Endodermal cell (in vitro differentiated cells): ENCODE measurements around the gene SERPINB3. TPM values are rescaled to one million over a fixed set of nuclear protein-coding genes. Genes with fewer than 3 reads are reported as not detected.

Experiments used
- DNase-seq: peaks from one replicate; pipeline ENCODE4 v3.0.0-alpha.2; 2017
- H3K27ac ChIP-seq: 2 replicates; pipeline ENCODE4 v1.5.1; 2013; ENCODE audit warnings: mild to moderate bottlenecking, low read depth, low read length, moderate library complexity
- H3K27me3 ChIP-seq: 2 replicates; pipeline ENCODE4 v1.6.1; 2013; ENCODE audit warnings: mild to moderate bottlenecking, low read length, moderate library complexity; ENCODE audit not compliant: insufficient read depth, control insufficient read depth, poor library complexity, severe bottlenecking
- H3K36me3 ChIP-seq: 2 replicates; pipeline ENCODE4 v1.7.0; 2013; ENCODE audit warnings: mild to moderate bottlenecking, low read length, moderate library complexity; ENCODE audit not compliant: control insufficient read depth, insufficient read depth
- H3K4me1 ChIP-seq: one replicate; pipeline ENCODE4 v1.7.0; 2013; ENCODE audit warnings: low read length; ENCODE audit not compliant: control insufficient read depth, insufficient read depth
- H3K4me3 ChIP-seq: 2 replicates; pipeline ENCODE4 v1.5.1; 2013; ENCODE audit warnings: mild to moderate bottlenecking, low read length, moderate library complexity
- H3K9ac ChIP-seq: 2 replicates; pipeline ENCODE4 v1.6.1; 2013; ENCODE audit warnings: mild to moderate bottlenecking, low read length, moderate library complexity; ENCODE audit not compliant: poor library complexity, severe bottlenecking; ENCODE audit errors: extremely low read depth
- H3K9me3 ChIP-seq: 2 replicates; pipeline ENCODE4 v1.6.1; 2013; ENCODE audit warnings: mild to moderate bottlenecking, low read length, moderate library complexity; ENCODE audit not compliant: control insufficient read depth
- H3K27ac Mint-ChIP-seq: 2 replicates; pipeline ENCODE4 v1.8.0; 2020; ENCODE audit warnings: mixed read lengths
- H3K27me3 Mint-ChIP-seq: 2 replicates; pipeline ENCODE4 v1.8.0; 2021; ENCODE audit warnings: mild to moderate bottlenecking, mixed read lengths; ENCODE audit not compliant: insufficient read depth
- H3K36me3 Mint-ChIP-seq: 2 replicates; pipeline ENCODE4 v1.8.0; 2020; ENCODE audit warnings: low read depth, mixed read lengths
- H3K4me1 Mint-ChIP-seq: 2 replicates; pipeline ENCODE4 v1.8.0; 2020; ENCODE audit warnings: mixed read lengths
- H3K4me3 Mint-ChIP-seq: 2 replicates; pipeline ENCODE4 v1.8.0; 2020; ENCODE audit warnings: mild to moderate bottlenecking, moderate library complexity, mixed read lengths
- H3K9me3 Mint-ChIP-seq: 2 replicates; pipeline ENCODE4 v1.8.0; 2020; ENCODE audit warnings: mild to moderate bottlenecking, mixed read lengths
- WGBS, 2 experiments: methylation state at CpG; one replicate each; pipeline versions ENCODE4 v1.1.5 to v1.1.7; 2013; ENCODE audit warnings: missing lambda C conversion rate in 2 of 2, mixed read lengths in 1 of 2; ENCODE audit not compliant: insufficient coverage in 1 of 2, insufficient read length in 1 of 2; 5-methylcytosine and 5-hydroxymethylcytosine counted together
- total RNA-seq, 2 donors: library from RNA; stranded (reverse); fragmentation: NEBNext Ultra II Directional in 1 of 2; extraction: Animal tissue kit (Norgen Biotek cat#: 25700) in 1 of 2; gene quantifications; 2 replicates in 1 of 2; 3 replicates in 1 of 2; pipeline ENCODE4 v1.2.1, GENCODE V29; 2021
- TF ChIP-seq, protein P1 (sequence below): fragments of 200-600 bp; sonication (generic); conservative IDR thresholded peaks from 2 replicates; pipeline ENCODE4 v1.5.0; 2021; ENCODE audit warnings: antibody characterized with exemption, mild to moderate bottlenecking

SERPINB3 gene
- total RNA-seq, 2 donors from 2014 or later, result not detected

DNA sequence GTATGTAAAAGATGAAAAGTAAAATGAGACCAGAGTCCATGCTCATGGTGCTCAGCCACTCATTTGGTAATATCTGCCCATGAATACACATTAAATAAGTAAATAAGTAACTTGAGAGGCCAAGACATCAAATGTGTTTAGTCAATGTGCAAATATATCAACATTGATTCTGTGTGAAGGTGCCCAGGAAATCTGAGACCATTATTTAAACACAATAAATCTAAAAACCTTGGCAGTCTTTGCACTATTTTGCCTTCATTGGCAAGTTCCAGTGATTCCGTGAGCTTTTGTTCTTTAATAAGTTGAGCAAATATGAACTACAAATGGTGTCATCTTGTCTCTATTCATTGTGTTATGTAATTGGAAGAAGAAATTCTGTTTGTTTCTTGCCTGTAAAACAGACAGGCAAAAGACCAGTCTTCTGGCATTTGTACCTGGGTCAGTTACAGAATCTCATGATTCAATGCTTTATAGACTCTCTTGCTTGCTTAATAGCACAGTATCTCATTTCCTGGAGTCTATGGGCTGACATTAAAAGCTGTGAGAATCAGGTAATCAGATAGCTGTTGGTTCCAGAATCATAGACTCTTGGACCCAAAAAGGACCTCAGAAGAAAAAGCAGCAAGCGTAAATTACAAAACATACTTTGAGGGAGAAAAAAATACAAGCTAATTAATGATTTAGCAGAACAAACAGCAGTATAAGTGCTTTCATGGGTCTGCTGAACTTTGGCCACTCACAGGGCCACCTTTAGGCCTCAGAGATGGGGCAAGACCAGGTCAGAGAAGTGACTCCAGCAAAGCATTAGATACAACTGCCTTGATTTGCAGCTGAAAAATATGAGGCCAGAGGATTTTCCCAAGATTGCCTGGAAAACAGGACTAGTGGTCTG, 20.0 kb upstream of the SERPINB3 start:
- peak overlapping the region; percentile 47 for H3K4me3 ChIP-seq
- no peaks in the 10 kb centered on the region for H3K27me3 ChIP-seq
- H3K4me1 ChIP-seq, result peaks cover 20% of the 10 kb centered on the region
- 94 to 100% methylated on average over 1 to 2 of the region's 2 CpGs for WGBS, 2 experiments
- H3K27ac ChIP-seq, result no peak overlapping the region
- DNase-seq, result no peak
- Mint-ChIP-seq H3K36me3 (no peaks in the 10 kb centered on the region), H3K4me3 (no peak overlapping the region), H3K4me1 (peaks cover 34% of the 10 kb centered on the region), H3K9me3 (peaks cover 5% of the 10 kb centered on the region), H3K27me3 (no peaks in the 10 kb centered on the region), H3K27ac (no peak overlapping the region)
- H3K9me3 ChIP-seq, result peaks cover 4% of the 10 kb centered on the region
- no peaks in the 10 kb centered on the region for H3K36me3 ChIP-seq
- H3K9ac ChIP-seq, result no peak overlapping the region
- TF ChIP-seq, protein P1, sequence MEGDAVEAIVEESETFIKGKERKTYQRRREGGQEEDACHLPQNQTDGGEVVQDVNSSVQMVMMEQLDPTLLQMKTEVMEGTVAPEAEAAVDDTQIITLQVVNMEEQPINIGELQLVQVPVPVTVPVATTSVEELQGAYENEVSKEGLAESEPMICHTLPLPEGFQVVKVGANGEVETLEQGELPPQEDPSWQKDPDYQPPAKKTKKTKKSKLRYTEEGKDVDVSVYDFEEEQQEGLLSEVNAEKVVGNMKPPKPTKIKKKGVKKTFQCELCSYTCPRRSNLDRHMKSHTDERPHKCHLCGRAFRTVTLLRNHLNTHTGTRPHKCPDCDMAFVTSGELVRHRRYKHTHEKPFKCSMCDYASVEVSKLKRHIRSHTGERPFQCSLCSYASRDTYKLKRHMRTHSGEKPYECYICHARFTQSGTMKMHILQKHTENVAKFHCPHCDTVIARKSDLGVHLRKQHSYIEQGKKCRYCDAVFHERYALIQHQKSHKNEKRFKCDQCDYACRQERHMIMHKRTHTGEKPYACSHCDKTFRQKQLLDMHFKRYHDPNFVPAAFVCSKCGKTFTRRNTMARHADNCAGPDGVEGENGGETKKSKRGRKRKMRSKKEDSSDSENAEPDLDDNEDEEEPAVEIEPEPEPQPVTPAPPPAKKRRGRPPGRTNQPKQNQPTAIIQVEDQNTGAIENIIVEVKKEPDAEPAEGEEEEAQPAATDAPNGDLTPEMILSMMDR, result no peak

- no peaks in the 10 kb centered on the region for H3K9me3 Mint-ChIP-seq
- no peak overlapping the region for H3K27ac ChIP-seq
- H3K9ac ChIP-seq, result no peak overlapping the region
- H3K27ac Mint-ChIP-seq, result no peak overlapping the region
- H3K36me3 ChIP-seq, result no peaks in the 10 kb centered on the region
- H3K9me3 ChIP-seq, result no peaks in the 10 kb centered on the region
- no peaks in the 10 kb centered on the region for H3K36me3 Mint-ChIP-seq
- no peak overlapping the region for H3K4me3 ChIP-seq
- TF ChIP-seq, protein P1, result peak; percentile 12
- DNase-seq, result no peak
- H3K4me1 ChIP-seq, result peaks cover 20% of the 10 kb centered on the region
- 93 to 96% methylated on average over 3 to 5 of the region's 5 CpGs for WGBS, 2 experiments
- no peaks in the 10 kb centered on the region for H3K27me3 ChIP-seq
- H3K4me3 Mint-ChIP-seq, result no peak overlapping the region
- peaks cover 33% of the 10 kb centered on the region for H3K4me1 Mint-ChIP-seq
- H3K27me3 Mint-ChIP-seq, result no peaks in the 10 kb centered on the region
Observed at GRCh38 chr18:63679820-63680606, 18.3 kb upstream of the SERPINB3 start.

GRCh38 chr18:63677500-63678225, 16.0 kb upstream of the SERPINB3 start:
- H3K9ac ChIP-seq, result no peak overlapping the region
- no peak overlapping the region for H3K27ac Mint-ChIP-seq
- 83 to 87% methylated on average over 4 to 5 of the region's 5 CpGs for WGBS, 2 experiments

More at GRCh38 chr18:63677500-63678225, 16.0 kb upstream of the SERPINB3 start:
- no peak overlapping the region for H3K4me3 ChIP-seq
- H3K27me3 ChIP-seq, result no peaks in the 10 kb centered on the region
- no peak overlapping the region for H3K27ac ChIP-seq
- DNase-seq, result no peak
- no peaks in the 10 kb centered on the region for H3K27me3 Mint-ChIP-seq
- peaks cover 8% of the 10 kb centered on the region for H3K4me1 ChIP-seq
- H3K9me3 Mint-ChIP-seq, result no peaks in the 10 kb centered on the region
- H3K36me3 ChIP-seq, result no peaks in the 10 kb centered on the region
- no peak overlapping the region for H3K4me3 Mint-ChIP-seq
- peaks cover 13% of the 10 kb centered on the region for H3K4me1 Mint-ChIP-seq
- TF ChIP-seq, protein P1, result no peak
- no peaks in the 10 kb centered on the region for H3K9me3 ChIP-seq
- no peaks in the 10 kb centered on the region for H3K36me3 Mint-ChIP-seq
